Smooth muscle cell (in vitro differentiated cells): ENCODE results near the gene LMBRD2. TPM values are rescaled to one million over a fixed set of nuclear protein-coding genes. Genes with fewer than 3 reads are reported as not detected.

Source experiments
- DNase-seq: peaks from one replicate; lab custom pipeline; 2025; ENCODE audit not compliant: unreplicated experiment; lab: John Stamatoyannopoulos, UW
- H2AFZ ChIP-seq: fragments of 200-600 bp; sonication (generic); 2 replicates; pipeline ENCODE4 v1.6.0; 2016; ENCODE audit warnings: antibody characterized with exemption, low read depth, mild to moderate bottlenecking
- H3F3A ChIP-seq: fragments of 200-600 bp; sonication (generic); 2 replicates; pipeline ENCODE4 v1.6.0; 2017; ENCODE audit warnings: antibody characterized with exemption, low read depth
- H3K27ac ChIP-seq: fragments of 200-600 bp; sonication (generic); 2 replicates; pipeline ENCODE4 v1.5.1; 2016; ENCODE audit warnings: low read depth, mild to moderate bottlenecking
- H3K27me3 ChIP-seq: fragments of 200-600 bp; sonication (generic); 2 replicates; pipeline ENCODE4 v1.6.1; 2016; ENCODE audit warnings: low read depth, mild to moderate bottlenecking
- H3K36me3 ChIP-seq: fragments of 200-600 bp; sonication (generic); 2 replicates; pipeline ENCODE4 v1.5.1; 2016; ENCODE audit warnings: low read depth
- H3K4me1 ChIP-seq: fragments of 200-600 bp; sonication (generic); 2 replicates; pipeline ENCODE4 v1.5.1; 2016; ENCODE audit warnings: low read depth
- H3K4me2 ChIP-seq: fragments of 200-600 bp; sonication (generic); 2 replicates; pipeline ENCODE4 v1.6.0; 2016; ENCODE audit warnings: mild to moderate bottlenecking
- H3K4me3 ChIP-seq: fragments of 200-600 bp; sonication (generic); 2 replicates; pipeline ENCODE4 v1.5.1; 2016; ENCODE audit warnings: mild to moderate bottlenecking
- H3K79me2 ChIP-seq: fragments of 200-600 bp; sonication (generic); 2 replicates; pipeline ENCODE4 v1.6.0; 2016; ENCODE audit warnings: low read depth, mild to moderate bottlenecking
- H3K9ac ChIP-seq: fragments of 200-600 bp; sonication (generic); 2 replicates; pipeline ENCODE4 v1.6.0; 2016; ENCODE audit warnings: low read depth
- H3K9me3 ChIP-seq: fragments of 200-600 bp; sonication (generic); replicated peaks from 2 replicates; pipeline ENCODE4 v1.5.1; 2016; ENCODE audit warnings: low read depth
- H4K20me1 ChIP-seq: fragments of 200-600 bp; sonication (generic); 2 replicates; pipeline ENCODE4 v1.6.0; 2016; ENCODE audit warnings: low read depth
- CTCF ChIP-seq: fragments of 200-600 bp; sonication (generic); IDR thresholded peaks from 2 replicates; pipeline ENCODE4 v1.5.1; 2017; ENCODE audit warnings: borderline replicate concordance, mild to moderate bottlenecking, antibody characterized with exemption; ENCODE audit not compliant: insufficient read depth, poor library complexity, severe bottlenecking
- WGBS: methylation state at CpG from one replicate; pipeline ENCODE4 v1.1.7; 2016; ENCODE audit warnings: low lambda C conversion rate; 5-methylcytosine and 5-hydroxymethylcytosine counted together
- polyA plus RNA-seq: library from polyadenylated mRNA; unstranded; fragments of >200 nt; fragmentation: Nextera tagmentation; extraction: Ambion mirVana; gene quantifications from 2 replicates; pipeline ENCODE4 v1.2.1, GENCODE V29; 2016
- total RNA-seq: library from RNA; depleted of rRNA; stranded (reverse); fragments of >200 nt; gene quantifications from 2 replicates; pipeline ENCODE4 v1.2.3, GENCODE V29; 2014

LMBRD2 gene
- total and polyA plus RNA-seq, 2 experiments from 2014 or later: 2.5 to 18.5 TPM

- no peak for DNase-seq
- WGBS: 96% methylated on average over 2 of the region's 2 CpGs
- no peak for TF ChIP-seq CTCF
Observed at GRCh38 chr5:36173426-36173825, 21.7 kb upstream of the LMBRD2 start.

GRCh38 chr5:36172599-36172998, 20.9 kb upstream of the LMBRD2 start:
- H3K4me3 ChIP-seq: no peak overlapping the region
- H2AFZ ChIP-seq: no peak overlapping the region
- TF ChIP-seq CTCF: no peak
- no peak overlapping the region for H3K27ac ChIP-seq
- H3K9me3 ChIP-seq: no peaks in the 10 kb centered on the region
- H3K36me3 ChIP-seq: peaks cover 15% of the 10 kb centered on the region
- no peak for DNase-seq
- no peaks in the 10 kb centered on the region for H3K27me3 ChIP-seq
- H3K4me2 ChIP-seq: no peak overlapping the region
- no peak overlapping the region for H3K9ac ChIP-seq
- peaks cover 5% of the 10 kb centered on the region for H4K20me1 ChIP-seq
- WGBS: 95% methylated on average over 1 of the region's 1 CpG
- no peaks in the 10 kb centered on the region for H3K79me2 ChIP-seq
- no peaks in the 10 kb centered on the region for H3K4me1 ChIP-seq
- H3F3A ChIP-seq: no peaks in the 10 kb centered on the region

More at GRCh38 chr5:36173426-36173825, 21.7 kb upstream of the LMBRD2 start:
- H3K4me3 ChIP-seq: no peak overlapping the region
- no peaks in the 10 kb centered on the region for H3F3A ChIP-seq
- H3K9me3 ChIP-seq: no peaks in the 10 kb centered on the region
- peaks cover 15% of the 10 kb centered on the region for H3K36me3 ChIP-seq
- H3K4me1 ChIP-seq: peaks cover 5% of the 10 kb centered on the region
- H3K79me2 ChIP-seq: no peaks in the 10 kb centered on the region
- no peak overlapping the region for H2AFZ ChIP-seq
- H3K4me2 ChIP-seq: no peak overlapping the region
- no peak overlapping the region for H3K9ac ChIP-seq
- H3K27me3 ChIP-seq: no peaks in the 10 kb centered on the region
- no peaks in the 10 kb centered on the region for H4K20me1 ChIP-seq
- no peak overlapping the region for H3K27ac ChIP-seq

- DNase-seq: no peak
- no peak overlapping the region for H3K27ac ChIP-seq
- H2AFZ ChIP-seq: no peak overlapping the region
- TF ChIP-seq CTCF: no peak
- no peaks in the 10 kb centered on the region for H3K27me3 ChIP-seq
- H3K9me3 ChIP-seq: no peaks in the 10 kb centered on the region
- H3F3A ChIP-seq: no peaks in the 10 kb centered on the region
- no peak overlapping the region for H3K4me2 ChIP-seq
- H3K9ac ChIP-seq: no peak overlapping the region
- H3K79me2 ChIP-seq: peaks cover 4% of the 10 kb centered on the region
- peaks cover 5% of the 10 kb centered on the region for H4K20me1 ChIP-seq
- WGBS: 95% methylated on average over 5 of the region's 5 CpGs
- H3K4me1 ChIP-seq: no peaks in the 10 kb centered on the region
- H3K4me3 ChIP-seq: no peak overlapping the region
- peaks cover 22% of the 10 kb centered on the region for H3K36me3 ChIP-seq
Observed at GRCh38 chr5:36170832-36171424, 19.2 kb upstream of the LMBRD2 start.

GRCh38 chr5:36168737-36169136, 17.1 kb upstream of the LMBRD2 start:
- Histone ChIP-seq H3K27ac (peak overlapping the region; percentile 42), H3K79me2 (peaks cover 23% of the 10 kb centered on the region), H3K9me3 (no peaks in the 10 kb centered on the region), H3K4me1 (no peaks in the 10 kb centered on the region), H4K20me1 (peaks cover 14% of the 10 kb centered on the region), H2AFZ (no peak overlapping the region), H3K9ac (no peak overlapping the region), H3K4me2 (no peak overlapping the region), H3K27me3 (no peaks in the 10 kb centered on the region), H3F3A (no peaks in the 10 kb centered on the region), H3K4me3 (no peak overlapping the region), H3K36me3 (peaks cover 32% of the 10 kb centered on the region)
- no peak for TF ChIP-seq CTCF
- DNase-seq: no peak
- WGBS: 92% methylated on average over 4 of the region's 4 CpGs
